ENCODE measurements around the gene VAC14.

VAC14 gene

GRCh38 chr16:70661918-70662641, 138.9 kb downstream of the VAC14 start:
- no peak for TF ChIP-seq CTCF (IDR thresholded peaks at IDR 0.05; ENCODE audit: low read length, missing control alignments)
- DNase-seq (ENCODE audit: low read depth), result peak; percentile 43
- H3K4me3 ChIP-seq (replicated peaks; ENCODE audit: low read depth, low read length), result no peak overlapping the region

GRCh38 chr16:70661534-70661917, 139.4 kb downstream of the VAC14 start:
- no peak for DNase-seq (ENCODE audit: low read depth)
- TF ChIP-seq CTCF (IDR thresholded peaks at IDR 0.05; ENCODE audit: low read length, missing control alignments), result no peak
- no peak overlapping the region for H3K4me3 ChIP-seq (replicated peaks; ENCODE audit: low read depth, low read length)

GRCh38 chr16:70660672-70661350, 140.1 kb downstream of the VAC14 start:
- no peak for DNase-seq (ENCODE audit: low read depth)
- no peak for TF ChIP-seq CTCF (IDR thresholded peaks at IDR 0.05; ENCODE audit: low read length, missing control alignments)
- no peak overlapping the region for H3K4me3 ChIP-seq (replicated peaks; ENCODE audit: low read depth, low read length)

- no peak for TF ChIP-seq CTCF (IDR thresholded peaks at IDR 0.05; ENCODE audit: low read length, missing control alignments)
- DNase-seq (ENCODE audit: low read depth), result no peak
- no peak overlapping the region for H3K4me3 ChIP-seq (replicated peaks; ENCODE audit: low read depth, low read length)
Measured at GRCh38 chr16:70659953-70660671, 140.8 kb downstream of the VAC14 start.

- DNase-seq (ENCODE audit: low read depth), result no peak
- TF ChIP-seq CTCF (IDR thresholded peaks at IDR 0.05; ENCODE audit: low read length, missing control alignments), result no peak
- no peak overlapping the region for H3K4me3 ChIP-seq (replicated peaks; ENCODE audit: low read depth, low read length)
Measured at GRCh38 chr16:70659546-70659945, 141.4 kb downstream of the VAC14 start.

GRCh38 chr16:70658921-70659320, 142.0 kb downstream of the VAC14 start:
- no peak for TF ChIP-seq CTCF (IDR thresholded peaks at IDR 0.05; ENCODE audit: low read length, missing control alignments)
- DNase-seq (ENCODE audit: low read depth), result no peak
- no peak overlapping the region for H3K4me3 ChIP-seq (replicated peaks; ENCODE audit: low read depth, low read length)

Measured in fibroblast of pulmonary artery (primary cell).